GM18907 (cell line): ENCODE results near the gene POLD4.
"Not testable (repeated sequence)": the region's sequence is repeated elsewhere in the genome, so short reads cannot be mapped to it uniquely, and the experiment has no call there.

Experiments
- ATAC-seq: cut with Tn5 transposase; IDR thresholded peaks from one replicate; pipeline ENCODE4 v1.9.1; 2021; ENCODE audit warnings: mild to moderate bottlenecking, moderate library complexity; ENCODE audit not compliant: unreplicated experiment

POLD4 gene

DNA sequence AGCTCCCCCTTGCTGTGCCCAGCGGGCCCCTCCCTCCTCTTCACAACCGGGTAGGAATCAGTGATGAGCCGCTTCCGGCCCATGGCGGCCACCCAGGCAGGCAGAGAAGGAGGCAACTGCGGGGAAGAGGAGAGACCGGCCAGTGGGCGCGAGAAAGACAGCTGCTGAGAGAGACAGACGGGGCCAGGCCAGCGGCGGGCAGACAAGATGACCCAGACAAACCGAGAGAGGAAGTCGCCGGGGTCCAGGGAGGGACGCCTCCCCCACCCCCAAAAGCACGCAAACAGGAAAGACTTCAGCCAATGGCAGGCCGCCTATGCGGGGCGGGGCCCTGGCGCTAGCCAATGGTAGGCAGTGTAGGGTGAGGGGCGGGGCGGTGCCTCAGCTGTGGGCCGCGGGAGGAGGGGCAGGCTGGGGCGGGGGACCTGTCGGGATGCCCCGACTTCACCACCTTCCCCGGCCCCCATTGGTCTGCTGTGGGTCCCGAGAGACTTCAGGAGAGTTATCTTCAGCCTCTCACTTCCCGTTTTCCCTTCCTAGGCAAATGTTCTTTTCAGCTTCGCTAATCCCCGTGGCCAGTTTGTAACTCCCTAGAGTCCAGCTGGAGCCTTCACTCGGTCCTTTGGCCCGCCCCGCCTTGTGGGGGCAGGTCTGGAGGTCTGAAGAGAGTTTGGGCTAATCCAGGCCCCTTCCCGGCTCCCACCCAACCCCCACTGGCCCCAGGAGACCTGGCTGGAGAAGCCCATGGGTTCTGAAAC is at the start of gene POLD4:
TSS of gene POLD4 (minus strand) at position 230 of the 758 bp plus-strand sequence. CDS start at position 83, 147 bp downstream.
- peak; percentile 71 for ATAC-seq

DNA sequence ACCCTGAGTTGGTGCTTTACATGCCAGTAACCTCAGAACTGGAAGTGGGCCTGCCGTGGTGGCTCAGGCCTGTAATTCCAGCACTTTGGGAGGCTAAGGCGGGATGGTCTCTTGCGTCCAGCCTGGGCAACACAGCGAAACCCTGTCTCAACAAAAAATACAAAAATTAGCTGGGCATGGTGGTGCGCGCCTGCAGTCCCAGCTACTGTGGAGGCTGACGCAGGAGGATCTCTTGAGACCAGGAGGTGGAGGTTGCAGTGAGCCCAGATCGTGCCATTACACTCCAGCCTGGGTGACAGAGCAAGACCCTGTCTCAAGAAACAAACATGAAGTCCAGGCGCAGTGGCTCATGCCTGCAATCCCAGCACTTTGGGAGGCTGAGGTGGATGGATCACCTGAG is 49.7 kb upstream of the POLD4 start:
- not testable (repeated sequence) for ATAC-seq

DNA sequence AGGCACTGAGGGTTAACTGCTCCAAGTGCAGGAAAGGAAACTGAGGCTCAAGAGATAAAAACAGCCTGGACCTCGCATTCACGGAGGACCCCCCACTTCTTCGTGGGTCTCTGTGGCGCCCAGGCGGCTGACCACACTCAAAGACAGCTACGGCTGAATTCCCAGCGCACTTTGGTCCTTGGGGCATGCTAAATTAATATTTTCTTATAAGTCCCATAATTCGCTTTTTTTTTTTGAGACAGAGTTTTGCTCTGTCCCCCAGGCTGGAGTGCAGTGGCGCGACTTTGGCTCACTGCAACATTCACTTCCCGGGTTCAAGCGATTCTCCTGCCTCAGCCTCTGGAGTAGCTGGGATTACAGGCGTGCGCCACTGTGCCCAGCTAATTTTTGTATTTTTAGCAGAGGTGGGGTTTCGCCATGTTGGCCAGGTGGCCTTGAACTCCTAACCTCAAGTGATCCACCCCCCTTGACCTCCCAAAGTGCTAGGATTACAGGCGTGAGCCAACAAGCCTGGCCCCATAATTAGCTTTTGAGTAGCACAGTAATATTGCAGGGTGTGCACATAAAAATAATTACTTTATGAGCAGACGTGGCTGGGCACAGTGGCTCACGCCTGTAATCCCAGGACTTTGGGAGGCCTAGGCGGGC is 49.0 kb upstream of the POLD4 start:
- ATAC-seq: not testable (repeated sequence)

- ATAC-seq: peak; percentile 63
Observed at GRCh38 chr11:67401495-67402191, 48.3 kb upstream of the POLD4 start, which contains the start of gene PPP1CA. Gene PPP1CA, minus strand, starts transcription at chr11:67401858. Its CDS starts 76 bp downstream, at chr11:67401782.

GRCh38 chr11:67400942-67401494 is 47.7 kb upstream of the POLD4 start:
- ATAC-seq: no peak

DNA sequence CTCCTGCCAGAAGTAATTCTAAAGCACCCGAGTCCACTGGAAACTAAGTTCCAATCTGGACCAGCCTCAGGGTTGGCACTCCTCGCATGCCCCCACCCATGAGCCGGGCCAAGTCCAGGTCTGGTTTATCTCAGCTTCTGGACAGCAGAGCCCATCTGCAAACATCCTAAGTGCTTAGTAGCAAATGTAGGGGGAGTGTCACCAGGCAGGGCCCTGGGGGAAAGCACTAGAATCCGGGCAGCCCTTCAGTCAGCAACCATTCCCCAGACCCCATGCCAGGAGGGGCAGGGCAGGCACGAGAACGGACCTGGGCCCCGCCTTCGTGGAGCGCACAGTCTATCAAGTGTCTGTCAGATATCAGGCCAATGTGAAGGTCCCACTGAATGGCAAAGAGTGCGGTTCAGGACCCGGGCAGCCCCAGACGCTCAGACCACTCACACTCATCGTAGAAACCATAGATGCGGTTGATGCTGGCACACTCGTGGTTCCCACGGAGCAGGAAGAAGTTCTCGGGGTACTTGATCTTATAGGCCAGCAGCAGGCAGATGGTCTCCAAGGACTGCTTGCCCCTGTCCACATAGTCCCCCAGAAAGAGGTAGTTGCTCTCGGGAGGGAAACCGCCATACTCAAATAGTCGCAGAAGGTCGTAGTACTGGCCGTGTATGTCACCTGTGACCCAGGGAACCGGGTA is 47.0 kb upstream of the POLD4 start:
- no peak for ATAC-seq

GRCh38 chr11:67398661-67399563 is 45.6 kb upstream of the POLD4 start:
- ATAC-seq: no peak

- ATAC-seq: no peak
Observed at GRCh38 chr11:67397986-67398660, 44.8 kb upstream of the POLD4 start.

DNA sequence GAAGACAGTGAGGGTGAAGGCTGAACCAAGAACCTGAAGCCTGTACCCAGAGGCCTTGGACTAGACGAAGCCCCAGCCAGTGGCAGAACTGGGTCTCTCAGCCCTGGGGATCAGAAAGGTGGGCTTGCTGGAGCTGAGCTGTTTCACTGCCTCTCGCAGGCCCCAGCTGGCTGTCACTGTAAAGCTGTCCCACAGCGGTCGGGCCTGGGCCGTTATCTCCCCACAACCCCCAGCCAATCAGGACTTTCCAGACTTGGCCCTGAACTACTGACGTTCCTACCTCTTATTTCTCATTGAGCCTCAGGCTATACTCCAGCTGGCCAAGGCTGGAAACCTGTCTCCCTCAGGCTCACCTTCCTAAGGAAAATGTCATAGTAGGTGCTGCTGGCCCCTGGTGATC is 44.2 kb upstream of the POLD4 start:
- no peak for ATAC-seq

DNA sequence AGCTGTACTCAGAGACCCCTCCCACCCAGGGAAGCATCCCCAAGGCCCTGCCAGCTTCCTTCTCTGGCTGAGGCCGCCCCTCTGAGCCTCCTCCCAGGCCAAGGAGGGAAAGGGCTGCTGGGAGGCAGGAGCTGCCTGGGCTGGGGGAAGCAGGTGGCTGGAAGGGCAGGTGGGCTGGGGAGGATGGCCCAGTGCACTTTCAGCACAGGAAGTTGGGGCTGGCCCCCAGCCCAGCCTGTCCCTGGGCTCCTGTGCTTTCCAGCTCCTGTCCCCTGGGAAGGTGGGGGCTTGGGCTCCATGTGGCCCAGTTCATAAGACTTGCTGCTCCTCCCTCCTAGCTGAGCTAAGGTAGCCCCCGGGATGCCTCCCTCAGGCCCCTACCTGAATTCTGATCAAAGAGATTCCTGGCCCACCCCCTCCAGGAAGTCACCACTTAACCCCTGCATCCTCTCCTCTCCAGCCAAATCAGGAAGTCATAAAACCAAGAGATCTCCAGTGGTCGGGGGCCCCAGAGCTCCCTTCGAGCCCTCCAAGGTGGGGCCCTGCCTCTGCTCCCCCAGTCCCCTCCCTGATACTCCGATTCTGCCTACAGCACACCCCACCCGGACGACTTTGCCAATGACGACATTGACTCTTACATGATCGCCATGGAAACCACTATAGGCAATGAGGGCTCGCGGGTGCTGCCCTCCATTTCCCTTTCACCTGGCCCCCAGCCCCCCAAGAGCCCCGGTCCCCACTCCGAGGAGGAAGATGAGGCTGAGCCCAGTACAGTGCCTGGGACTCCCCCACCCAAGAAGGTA is 43.4 kb upstream of the POLD4 start:
- no peak for ATAC-seq

GRCh38 chr11:67396259-67396581 is 42.9 kb upstream of the POLD4 start:
- ATAC-seq: no peak

- ATAC-seq: no peak
Observed at GRCh38 chr11:67395555-67396258, 42.4 kb upstream of the POLD4 start.

GRCh38 chr11:67393990-67394389 is 40.6 kb upstream of the POLD4 start:
- no peak for ATAC-seq

- no peak for ATAC-seq
Observed at GRCh38 chr11:67393437-67393836, 40.1 kb upstream of the POLD4 start.

GRCh38 chr11:67392183-67392715 is 38.9 kb upstream of the POLD4 start:
- ATAC-seq: peak; percentile 6

DNA sequence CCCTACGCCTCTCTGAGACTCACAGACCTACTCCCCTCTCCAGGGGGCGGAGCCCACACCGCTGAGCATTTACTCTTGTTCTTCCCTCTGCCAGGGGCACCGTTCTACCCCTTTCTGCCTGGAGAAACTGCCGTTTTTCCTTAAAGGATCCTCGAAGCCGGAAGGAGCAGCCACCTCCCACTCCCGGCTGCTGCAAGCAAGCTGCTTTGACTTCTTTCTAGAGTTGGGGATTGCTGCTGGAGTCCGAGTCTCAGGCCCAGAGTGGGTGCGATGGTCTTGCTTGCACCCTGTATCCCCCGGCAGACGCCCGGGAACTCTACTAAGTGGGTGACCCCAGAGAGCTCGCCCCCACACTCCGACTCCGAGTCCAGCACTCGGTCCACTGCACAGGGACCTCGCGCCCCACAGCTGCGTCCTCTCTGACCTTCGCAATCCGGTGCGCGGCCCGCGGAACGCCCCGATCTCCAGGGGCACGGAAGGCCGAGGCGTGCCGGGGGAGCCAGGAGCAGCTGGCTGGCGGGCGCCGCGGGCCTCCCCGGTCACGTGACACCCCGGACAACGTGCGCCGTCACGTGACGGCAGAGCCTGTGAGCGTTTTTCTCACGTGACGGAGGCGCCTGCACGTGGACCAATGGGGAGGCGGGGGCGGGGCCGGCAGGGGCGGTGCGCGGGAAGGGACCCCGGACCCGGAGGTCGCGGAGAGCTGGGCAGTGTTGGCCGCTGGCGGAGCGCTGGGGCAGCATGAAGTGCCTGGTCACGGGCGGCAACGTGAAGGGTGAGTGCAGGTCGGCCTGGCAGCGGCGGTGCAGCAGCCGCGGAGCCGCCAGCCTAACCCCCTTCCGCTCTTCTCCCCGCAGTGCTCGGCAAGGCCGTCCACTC is 38.2 kb upstream of the POLD4 start, which contains the start of gene RAD9A:
TSS of gene RAD9A (plus strand) at position 683 of the 879 bp plus-strand sequence. CDS start at position 742, 59 bp downstream.
- peak; percentile 57 for ATAC-seq

- no peak for ATAC-seq
Observed at GRCh38 chr11:67390947-67391303, 37.6 kb upstream of the POLD4 start.
